MCF 10A (cell line): ENCODE data around the gene EMC6. TPM values are rescaled to one million over a fixed set of nuclear protein-coding genes. Genes with fewer than 3 reads are reported as not detected.

Experiments used
- BruUV-seq: library from RNA; stranded (reverse); fragments of 400-500 nt; replicated peaks from 2 replicates; lab custom pipeline; 2021; lab: Mats Ljungman, UMichigan
- CTCF ChIA-PET: fragments of 300-600 bp; sonication (Branson Sonifier 250); formaldehyde crosslinking; extraction: SDS; loops from one replicate; lab custom pipeline; 2021; ENCODE audit warnings: antibody characterized with exemption, inconsistent platforms; lab: Yijun Ruan, JAX
- POLR2A ChIA-PET: fragments of 300-600, 350-650 bp; sonication (Branson Sonifier 250); formaldehyde crosslinking; extraction: SDS; loops from one replicate; lab custom pipeline; 2020; ENCODE audit warnings: antibody characterized with exemption, inconsistent platforms; lab: Yijun Ruan, JAX
- DNase-seq: peaks from one replicate; pipeline ENCODE4 v3.0.0-alpha.2; 2018; ENCODE audit not compliant: unreplicated experiment
- H3K27ac Mint-ChIP-seq: one replicate; pipeline ENCODE4 v1.8.0; 2022; ENCODE audit warnings: mild to moderate bottlenecking, low read depth, mixed read lengths; ENCODE audit not compliant: unreplicated experiment
- H3K27me3 Mint-ChIP-seq: one replicate; pipeline ENCODE4 v1.8.0; 2022; ENCODE audit warnings: mixed read lengths; ENCODE audit not compliant: insufficient read depth, unreplicated experiment
- H3K36me3 Mint-ChIP-seq: one replicate; pipeline ENCODE4 v1.8.0; 2022; ENCODE audit warnings: mild to moderate bottlenecking, moderate library complexity, mixed read lengths; ENCODE audit not compliant: insufficient read depth, unreplicated experiment
- H3K4me1 Mint-ChIP-seq: one replicate; pipeline ENCODE4 v1.8.0; 2022; ENCODE audit warnings: mixed read lengths; ENCODE audit not compliant: insufficient read depth, unreplicated experiment
- H3K4me3 Mint-ChIP-seq: one replicate; pipeline ENCODE4 v1.8.0; 2022; ENCODE audit warnings: mild to moderate bottlenecking, moderate library complexity, mixed read lengths; ENCODE audit not compliant: unreplicated experiment
- H3K9me3 Mint-ChIP-seq: one replicate; pipeline ENCODE4 v1.8.0; 2022; ENCODE audit warnings: mixed read lengths; ENCODE audit not compliant: unreplicated experiment
- CTCF ChIP-seq: fragments of 200-600 bp; IDR thresholded peaks from one replicate; pipeline ENCODE4 v1.8.0; 2022; ENCODE audit warnings: antibody characterized with exemption, mild to moderate bottlenecking; ENCODE audit not compliant: unreplicated experiment
- intact Hi-C: fragments of 100-400 bp; cut with micrococcal nuclease; formaldehyde crosslinking; loops from 2 replicates; pipeline ENCODE4 v1.14.1; 2022
- total RNA-seq: library from RNA; stranded (reverse); gene quantifications from 2 replicates; pipeline ENCODE4 v1.2.3, GENCODE V29; 2022

Gene EMC6
- total RNA-seq, 1 experiment from 2014 or later, result 78.5 TPM

- ChIA-PET CTCF (interaction anchor here (1.3 kb wide), 1 partner anchor 12 kb away, joined by 3 read pairs; no protein-coding TSS in a partner anchor), POLR2A (interaction anchor here (0.8 to 4.8 kb wide), 5 partner anchors 7 to 452 kb away, joined by 3 to 34 read pairs (median 5); partner anchors contain the start of genes CTNS, EMC6, SHPK and TAX1BP3)
- no peaks in the 10 kb centered on the region for H3K27me3 Mint-ChIP-seq
- H3K9me3 Mint-ChIP-seq, result no peaks in the 10 kb centered on the region
- H3K27ac Mint-ChIP-seq, result peak overlapping the region; percentile 31
- peaks cover 6% of the 10 kb centered on the region for H3K4me1 Mint-ChIP-seq
- peaks cover 30% of the 10 kb centered on the region for H3K36me3 Mint-ChIP-seq
- intact Hi-C loops, result no loop called here
- H3K4me3 Mint-ChIP-seq, result no peak overlapping the region
- no peak for TF ChIP-seq CTCF
- DNase-seq, result no peak
- BruUV-seq, result no TSS peak
Measured at GRCh38 chr17:3660311-3660891, 8.2 kb upstream of the EMC6 start.

GRCh38 chr17:3663102-3664011, 5.3 kb upstream of the EMC6 start:
- CTCF ChIA-PET, result interaction anchor here (0.7 to 0.8 kb wide), 3 partner anchors 12 to 157 kb away, joined by 3 to 4 read pairs (median 4); no protein-coding TSS in a partner anchor
- Mint-ChIP-seq H3K4me3 (no peak overlapping the region), H3K27ac (no peak overlapping the region), H3K27me3 (no peaks in the 10 kb centered on the region), H3K4me1 (peaks cover 15% of the 10 kb centered on the region), H3K9me3 (no peaks in the 10 kb centered on the region), H3K36me3 (peaks cover 41% of the 10 kb centered on the region)
- intact Hi-C loops, result no loop called here
- no peak for TF ChIP-seq CTCF
- POLR2A ChIA-PET, result interaction anchor here (0.6 to 0.8 kb wide), 3 partner anchors 23 to 771 kb away, joined by 3 to 4 read pairs (median 3); partner anchors contain the start of gene HASPIN
- no peak for DNase-seq
- no TSS peak for BruUV-seq

- CTCF ChIA-PET, result no interaction called here
- H3K4me1 Mint-ChIP-seq, result peaks cover 10% of the 10 kb centered on the region
- no peaks in the 10 kb centered on the region for H3K27me3 Mint-ChIP-seq
- H3K27ac Mint-ChIP-seq, result peak overlapping the region; percentile 86
- peaks cover 48% of the 10 kb centered on the region for H3K36me3 Mint-ChIP-seq
- no peak for DNase-seq
- intact Hi-C loops, result no loop called here
- no peaks in the 10 kb centered on the region for H3K9me3 Mint-ChIP-seq
- H3K4me3 Mint-ChIP-seq, result peak overlapping the region; percentile 94
- no TSS peak for BruUV-seq
- no peak for TF ChIP-seq CTCF
- POLR2A ChIA-PET, result no interaction called here
Measured at GRCh38 chr17:3665834-3666233, 2.8 kb upstream of the EMC6 start.

GRCh38 chr17:3666516-3666915, 2.1 kb upstream of the EMC6 start:
- DNase-seq, result no peak
- H3K27ac Mint-ChIP-seq, result peak overlapping the region; percentile 86
- H3K4me3 Mint-ChIP-seq, result peak overlapping the region; percentile 94
- ChIA-PET CTCF (interaction anchor here (1.1 kb wide), 1 partner anchor 30 kb away, joined by 4 read pairs; the partner anchor contains the start of genes CTNS and SHPK), POLR2A (interaction anchor here (0.6 to 3.8 kb wide), 9 partner anchors 7 to 774 kb away, joined by 3 to 36 read pairs (median 7); partner anchors contain the start of genes CTNS, HASPIN, P2RX5 and SHPK)
- no peaks in the 10 kb centered on the region for H3K9me3 Mint-ChIP-seq
- no TSS peak for BruUV-seq
- no peaks in the 10 kb centered on the region for H3K27me3 Mint-ChIP-seq
- intact Hi-C loops, result no loop called here
- H3K36me3 Mint-ChIP-seq, result peaks cover 46% of the 10 kb centered on the region
- TF ChIP-seq CTCF, result no peak
- H3K4me1 Mint-ChIP-seq, result peaks cover 11% of the 10 kb centered on the region
